GM13976 (cell line): ENCODE results near the gene SLC2A9.

ENCODE experiments used
- DNase-seq: peaks from one replicate; pipeline ENCODE4 v3.0.0; 2012; ENCODE audit warnings: low spot score
- CTCF ChIP-seq: IDR thresholded peaks from 2 replicates; pipeline ENCODE4 v1.5.1; 2012; ENCODE audit warnings: borderline replicate concordance, mild to moderate bottlenecking; ENCODE audit not compliant: insufficient read depth; ENCODE audit errors: extremely low read depth, missing control alignments, control extremely low read depth
- in situ Hi-C: fragments of 300-500 bp; cut with MboI; formaldehyde crosslinking; loops from one replicate; pipeline ENCODE4 v1.12.0; 2022; ENCODE audit warnings: low sequenced_read_pairs, mixed read lengths, inconsistent platforms; ENCODE audit not compliant: unreplicated experiment

Gene SLC2A9

GRCh38 chr4:10053635-10054453 is 32.5 kb upstream of the SLC2A9 start:
- in situ Hi-C loops = no loop called here
- DNase-seq = no peak
- TF ChIP-seq CTCF = no peak

- DNase-seq = no peak
- in situ Hi-C loops = no loop called here
These were observed 30.3 kb upstream of the SLC2A9 start for GRCh38 chr4:10051517-10052135.

GRCh38 chr4:10050721-10051120 is 29.4 kb upstream of the SLC2A9 start:
- DNase-seq = no peak
- in situ Hi-C loops = no loop called here
- TF ChIP-seq CTCF = no peak

More at GRCh38 chr4:10051517-10052135, 30.3 kb upstream of the SLC2A9 start:
- TF ChIP-seq CTCF = no peak

- TF ChIP-seq CTCF = no peak
- no peak for DNase-seq
- in situ Hi-C loops = no loop called here
These were observed 29.0 kb upstream of the SLC2A9 start for GRCh38 chr4:10050261-10050661.

GRCh38 chr4:10048941-10049697 is 27.8 kb upstream of the SLC2A9 start:
- no peak for TF ChIP-seq CTCF
- in situ Hi-C loops = no loop called here
- DNase-seq = no peak

- TF ChIP-seq CTCF = no peak
- in situ Hi-C loops = no loop called here
- DNase-seq = no peak
These were observed 26.7 kb upstream of the SLC2A9 start for GRCh38 chr4:10047967-10048366.
